ENCODE results near the gene RNPEP. TPM values are rescaled to one million over a fixed set of nuclear protein-coding genes. Genes with fewer than 3 reads are reported as not detected.
A peak's percentile ranks its signal among the peaks of the same experiment; 100 is the strongest.

Gene RNPEP
- total RNA-seq, 1 experiment from 2014 or later, result 57.4 TPM

DNA sequence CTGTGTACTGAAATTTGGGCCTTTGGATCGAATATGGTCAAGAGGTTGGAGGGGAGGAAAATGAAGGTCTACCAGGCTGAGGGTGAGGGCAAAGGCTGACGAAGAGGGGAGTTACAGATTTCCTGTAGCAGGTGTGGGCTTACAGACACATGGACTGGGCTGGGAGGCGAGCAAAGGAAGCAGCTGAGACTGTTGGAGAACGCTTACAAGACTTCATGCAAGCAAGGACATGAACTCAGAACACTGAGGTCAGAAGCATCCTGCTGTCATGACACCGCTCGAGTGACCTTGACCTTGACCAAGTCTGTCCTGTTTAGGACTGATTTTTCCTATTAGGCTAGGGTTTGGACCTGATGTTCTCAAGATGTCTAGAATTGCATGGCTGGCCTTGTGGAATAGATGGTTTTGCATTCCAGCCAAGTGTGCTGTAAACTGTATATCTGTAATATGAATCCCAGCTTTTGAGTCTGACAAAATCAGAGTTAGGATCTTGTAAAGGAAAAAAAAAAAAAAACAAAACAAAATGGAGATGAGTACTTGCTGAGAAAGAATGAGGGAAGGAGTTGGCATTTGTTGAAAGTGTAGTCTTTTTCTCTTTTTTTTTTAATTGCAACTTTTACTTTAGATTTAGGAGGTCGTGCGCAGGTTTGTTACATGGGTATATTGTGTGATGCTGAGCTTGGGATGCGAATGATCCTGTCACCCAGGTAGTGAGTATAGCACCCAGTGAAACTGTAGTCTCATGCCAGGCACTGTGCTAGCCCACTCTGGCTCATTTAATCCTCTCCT is 33.8 kb downstream of the RNPEP start:
- Mint-ChIP-seq H3K27me3 (ENCODE audit: low read depth) (no peaks in the 10 kb centered on the region), H3K27ac (peak overlapping the region; percentile 69), H3K36me3 (peaks cover 11% of the 10 kb centered on the region), H3K4me3 (no peak overlapping the region), H3K4me1 (peaks cover 24% of the 10 kb centered on the region), H3K9me3 (no peaks in the 10 kb centered on the region)
- DNase-seq (ENCODE audit: low spot score), result no peak
- ATAC-seq, result no peak
- CTCF ChIA-PET, result interaction anchor here (0.7 to 2.3 kb wide), 2 partner anchors 120 to 138 kb away, joined by 3 to 7 read pairs; no protein-coding TSS in a partner anchor
- TF ChIP-seq NFE2L1 (CRISPR knock-in tag; IDR thresholded peaks at IDR 0.05) (no peak), ZNF416 (CRISPR knock-in tag; IDR thresholded peaks at IDR 0.05) (no peak), FOXP1 (CRISPR knock-in tag; IDR thresholded peaks at IDR 0.05; ENCODE audit: borderline replicate concordance) (no peak), GABPB1 (CRISPR knock-in tag; IDR thresholded peaks at IDR 0.05) (no peak), ZNF219 (CRISPR knock-in tag; IDR thresholded peaks at IDR 0.05; ENCODE audit: borderline replicate concordance) (no peak), TP53 (CRISPR knock-in tag; IDR thresholded peaks at IDR 0.05) (no peak)
- TF ChIP-seq, protein P1, sequence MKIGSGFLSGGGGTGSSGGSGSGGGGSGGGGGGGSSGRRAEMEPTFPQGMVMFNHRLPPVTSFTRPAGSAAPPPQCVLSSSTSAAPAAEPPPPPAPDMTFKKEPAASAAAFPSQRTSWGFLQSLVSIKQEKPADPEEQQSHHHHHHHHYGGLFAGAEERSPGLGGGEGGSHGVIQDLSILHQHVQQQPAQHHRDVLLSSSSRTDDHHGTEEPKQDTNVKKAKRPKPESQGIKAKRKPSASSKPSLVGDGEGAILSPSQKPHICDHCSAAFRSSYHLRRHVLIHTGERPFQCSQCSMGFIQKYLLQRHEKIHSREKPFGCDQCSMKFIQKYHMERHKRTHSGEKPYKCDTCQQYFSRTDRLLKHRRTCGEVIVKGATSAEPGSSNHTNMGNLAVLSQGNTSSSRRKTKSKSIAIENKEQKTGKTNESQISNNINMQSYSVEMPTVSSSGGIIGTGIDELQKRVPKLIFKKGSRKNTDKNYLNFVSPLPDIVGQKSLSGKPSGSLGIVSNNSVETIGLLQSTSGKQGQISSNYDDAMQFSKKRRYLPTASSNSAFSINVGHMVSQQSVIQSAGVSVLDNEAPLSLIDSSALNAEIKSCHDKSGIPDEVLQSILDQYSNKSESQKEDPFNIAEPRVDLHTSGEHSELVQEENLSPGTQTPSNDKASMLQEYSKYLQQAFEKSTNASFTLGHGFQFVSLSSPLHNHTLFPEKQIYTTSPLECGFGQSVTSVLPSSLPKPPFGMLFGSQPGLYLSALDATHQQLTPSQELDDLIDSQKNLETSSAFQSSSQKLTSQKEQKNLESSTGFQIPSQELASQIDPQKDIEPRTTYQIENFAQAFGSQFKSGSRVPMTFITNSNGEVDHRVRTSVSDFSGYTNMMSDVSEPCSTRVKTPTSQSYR (CRISPR knock-in tag; IDR thresholded peaks at IDR 0.05), result no peak
- TF ChIP-seq, protein P2, sequence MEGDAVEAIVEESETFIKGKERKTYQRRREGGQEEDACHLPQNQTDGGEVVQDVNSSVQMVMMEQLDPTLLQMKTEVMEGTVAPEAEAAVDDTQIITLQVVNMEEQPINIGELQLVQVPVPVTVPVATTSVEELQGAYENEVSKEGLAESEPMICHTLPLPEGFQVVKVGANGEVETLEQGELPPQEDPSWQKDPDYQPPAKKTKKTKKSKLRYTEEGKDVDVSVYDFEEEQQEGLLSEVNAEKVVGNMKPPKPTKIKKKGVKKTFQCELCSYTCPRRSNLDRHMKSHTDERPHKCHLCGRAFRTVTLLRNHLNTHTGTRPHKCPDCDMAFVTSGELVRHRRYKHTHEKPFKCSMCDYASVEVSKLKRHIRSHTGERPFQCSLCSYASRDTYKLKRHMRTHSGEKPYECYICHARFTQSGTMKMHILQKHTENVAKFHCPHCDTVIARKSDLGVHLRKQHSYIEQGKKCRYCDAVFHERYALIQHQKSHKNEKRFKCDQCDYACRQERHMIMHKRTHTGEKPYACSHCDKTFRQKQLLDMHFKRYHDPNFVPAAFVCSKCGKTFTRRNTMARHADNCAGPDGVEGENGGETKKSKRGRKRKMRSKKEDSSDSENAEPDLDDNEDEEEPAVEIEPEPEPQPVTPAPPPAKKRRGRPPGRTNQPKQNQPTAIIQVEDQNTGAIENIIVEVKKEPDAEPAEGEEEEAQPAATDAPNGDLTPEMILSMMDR (IDR thresholded peaks at IDR 0.05), result no peak
- POLR2A ChIA-PET, result interaction anchor here (0.9 to 1.2 kb wide), 2 partner anchors 69 to 119 kb away, joined by 3 read pairs; no protein-coding TSS in a partner anchor

DNA sequence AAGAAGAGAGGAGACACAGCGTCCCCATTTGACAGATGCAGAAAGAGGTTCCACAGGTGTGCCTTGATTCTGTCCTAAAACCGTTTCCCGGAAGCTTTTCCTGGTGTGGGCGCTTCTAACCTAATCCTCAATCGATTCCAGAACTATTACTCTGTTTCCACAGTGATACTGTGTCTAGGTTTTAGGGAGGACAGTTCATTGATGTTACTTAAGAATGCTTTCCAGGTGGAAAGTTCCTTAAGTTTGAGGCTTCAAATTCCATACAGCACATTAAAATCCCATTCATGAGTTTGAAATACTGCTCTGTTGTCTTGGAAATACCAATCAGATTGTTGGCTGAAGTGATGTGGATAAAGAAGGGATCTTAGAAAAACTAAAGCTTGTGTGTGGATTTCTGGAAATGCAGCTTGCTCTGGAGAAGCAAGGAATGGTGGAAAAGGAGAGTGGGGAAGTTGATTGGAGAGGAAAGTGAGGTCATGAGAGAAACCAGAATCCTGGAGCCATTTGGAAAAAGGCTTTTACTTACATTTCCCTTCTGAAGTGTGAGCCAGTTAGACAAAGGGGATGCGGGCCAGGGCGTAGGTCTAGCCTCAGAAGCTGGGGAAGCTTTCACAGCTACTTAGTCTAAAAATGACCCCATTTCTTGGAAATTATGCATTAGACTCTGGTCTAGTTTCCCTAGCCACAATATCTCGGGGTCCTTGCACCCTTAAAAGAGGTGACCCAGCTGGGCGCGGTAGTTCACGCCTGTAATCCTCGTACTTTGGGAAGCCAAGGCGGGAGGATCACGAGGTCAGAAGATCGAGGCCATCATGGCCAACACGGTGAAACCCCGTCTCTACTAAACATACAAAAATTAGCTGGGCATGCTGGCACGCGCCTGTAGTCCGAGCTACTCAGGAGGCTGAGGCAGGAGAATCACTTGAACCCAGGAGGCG is 34.6 kb downstream of the RNPEP start:
- no peak for DNase-seq (ENCODE audit: low spot score)

DNA sequence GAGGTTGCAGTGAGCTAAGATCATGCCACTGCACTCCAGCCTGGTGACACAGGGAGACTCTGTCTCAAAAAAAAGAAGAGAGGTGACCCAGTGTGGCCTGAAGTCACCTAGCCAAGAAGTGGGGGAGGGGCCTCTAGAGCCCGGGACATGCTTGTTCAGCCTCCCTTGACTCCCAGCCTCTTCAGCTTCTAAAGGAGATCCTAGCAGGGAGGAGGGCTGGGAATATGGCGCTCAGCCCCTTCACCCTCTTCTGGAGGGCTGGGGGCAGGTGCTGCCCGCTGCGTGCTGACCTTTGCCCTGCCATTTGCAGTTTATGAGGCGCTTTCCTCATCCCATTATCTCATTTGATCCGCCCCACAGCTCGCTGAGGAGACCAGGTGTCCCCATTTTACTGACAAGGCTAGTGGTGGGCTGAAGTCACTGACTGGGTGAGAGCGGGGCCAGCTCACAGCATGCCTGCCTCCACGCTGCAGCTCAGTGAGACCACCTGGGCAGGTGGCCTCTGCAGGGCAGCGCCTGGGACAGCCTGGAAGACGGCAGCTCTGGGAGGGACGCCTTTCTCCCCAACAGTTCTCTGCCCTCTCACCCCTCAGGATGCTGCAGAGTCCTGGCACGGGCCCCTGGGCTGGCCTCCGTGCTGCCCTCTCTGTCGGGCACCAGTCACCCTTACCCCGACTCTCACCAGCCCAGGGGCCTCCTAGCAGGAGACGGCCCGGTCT is 35.5 kb downstream of the RNPEP start:
- H3K9me3 Mint-ChIP-seq, result no peaks in the 10 kb centered on the region
- ATAC-seq (peak; percentile 22), DNase-seq (ENCODE audit: low spot score) (no peak)
- no peak overlapping the region for H3K4me3 Mint-ChIP-seq
- peaks cover 11% of the 10 kb centered on the region for H3K36me3 Mint-ChIP-seq
- H3K27ac Mint-ChIP-seq, result no peak overlapping the region
- ChIA-PET CTCF (interaction anchor here (1.2 to 2.3 kb wide), 3 partner anchors 10 to 122 kb away, joined by 3 to 7 read pairs (median 4); no protein-coding TSS in a partner anchor), POLR2A (no interaction called here)
- H3K27me3 Mint-ChIP-seq (ENCODE audit: low read depth), result no peaks in the 10 kb centered on the region
- H3K4me1 Mint-ChIP-seq, result peaks cover 22% of the 10 kb centered on the region
- TF ChIP-seq, protein P3, sequence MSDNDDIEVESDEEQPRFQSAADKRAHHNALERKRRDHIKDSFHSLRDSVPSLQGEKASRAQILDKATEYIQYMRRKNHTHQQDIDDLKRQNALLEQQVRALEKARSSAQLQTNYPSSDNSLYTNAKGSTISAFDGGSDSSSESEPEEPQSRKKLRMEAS (CRISPR knock-in tag; IDR thresholded peaks at IDR 0.05), result no peak
- TF ChIP-seq FOXK1 (CRISPR knock-in tag; IDR thresholded peaks at IDR 0.05) (no peak), OVOL2 (CRISPR knock-in tag; IDR thresholded peaks at IDR 0.05; ENCODE audit: borderline replicate concordance) (no peak)
- TF ChIP-seq, protein P4, sequence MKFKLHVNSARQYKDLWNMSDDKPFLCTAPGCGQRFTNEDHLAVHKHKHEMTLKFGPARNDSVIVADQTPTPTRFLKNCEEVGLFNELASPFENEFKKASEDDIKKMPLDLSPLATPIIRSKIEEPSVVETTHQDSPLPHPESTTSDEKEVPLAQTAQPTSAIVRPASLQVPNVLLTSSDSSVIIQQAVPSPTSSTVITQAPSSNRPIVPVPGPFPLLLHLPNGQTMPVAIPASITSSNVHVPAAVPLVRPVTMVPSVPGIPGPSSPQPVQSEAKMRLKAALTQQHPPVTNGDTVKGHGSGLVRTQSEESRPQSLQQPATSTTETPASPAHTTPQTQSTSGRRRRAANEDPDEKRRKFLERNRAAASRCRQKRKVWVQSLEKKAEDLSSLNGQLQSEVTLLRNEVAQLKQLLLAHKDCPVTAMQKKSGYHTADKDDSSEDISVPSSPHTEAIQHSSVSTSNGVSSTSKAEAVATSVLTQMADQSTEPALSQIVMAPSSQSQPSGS (CRISPR knock-in tag; IDR thresholded peaks at IDR 0.05; ENCODE audit: borderline replicate concordance, low read depth), result no peak

More for the DNA sequence above, 34.6 kb downstream of the RNPEP start:
- H3K36me3 Mint-ChIP-seq, result peaks cover 11% of the 10 kb centered on the region
- H3K4me3 Mint-ChIP-seq, result no peak overlapping the region
- TF ChIP-seq, protein P5, sequence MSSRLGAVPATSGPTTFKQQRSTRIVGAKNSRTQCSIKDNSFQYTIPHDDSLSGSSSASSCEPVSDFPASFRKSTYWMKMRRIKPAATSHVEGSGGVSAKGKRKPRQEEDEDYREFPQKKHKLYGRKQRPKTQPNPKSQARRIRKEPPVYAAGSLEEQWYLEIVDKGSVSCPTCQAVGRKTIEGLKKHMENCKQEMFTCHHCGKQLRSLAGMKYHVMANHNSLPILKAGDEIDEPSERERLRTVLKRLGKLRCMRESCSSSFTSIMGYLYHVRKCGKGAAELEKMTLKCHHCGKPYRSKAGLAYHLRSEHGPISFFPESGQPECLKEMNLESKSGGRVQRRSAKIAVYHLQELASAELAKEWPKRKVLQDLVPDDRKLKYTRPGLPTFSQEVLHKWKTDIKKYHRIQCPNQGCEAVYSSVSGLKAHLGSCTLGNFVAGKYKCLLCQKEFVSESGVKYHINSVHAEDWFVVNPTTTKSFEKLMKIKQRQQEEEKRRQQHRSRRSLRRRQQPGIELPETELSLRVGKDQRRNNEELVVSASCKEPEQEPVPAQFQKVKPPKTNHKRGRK (CRISPR knock-in tag; IDR thresholded peaks at IDR 0.05; ENCODE audit: borderline replicate concordance), result no peak
- TF ChIP-seq SMAD4 (CRISPR knock-in tag; IDR thresholded peaks at IDR 0.05) (no peak), KAT7 (CRISPR knock-in tag; IDR thresholded peaks at IDR 0.05; ENCODE audit: borderline replicate concordance) (no peak)
- POLR2A ChIA-PET, result interaction anchor here (0.9 kb wide), 1 partner anchor 68 kb away, joined by 3 read pairs; no protein-coding TSS in a partner anchor
- no peaks in the 10 kb centered on the region for H3K9me3 Mint-ChIP-seq
- no peak overlapping the region; the same call in 1 of the 2 replicates for H3K27ac Mint-ChIP-seq
- no peak for ATAC-seq
- H3K4me1 Mint-ChIP-seq, result peaks cover 22% of the 10 kb centered on the region
- H3K27me3 Mint-ChIP-seq (ENCODE audit: low read depth), result no peaks in the 10 kb centered on the region
- CTCF ChIA-PET, result interaction anchor here (0.7 to 2.3 kb wide), 4 partner anchors 10 to 137 kb away, joined by 3 to 7 read pairs (median 4); no protein-coding TSS in a partner anchor

Measured in WTC11 (cell line).